Keratinocyte (primary cell): Measurements from ENCODE around the gene PEAR1.

Experiments used
- CTCF ChIP-seq, 3 experiments: IDR thresholded peaks in 1 of 3; conservative IDR thresholded peaks in 1 of 3; optimal IDR thresholded peaks in 1 of 3; 2 replicates in 2 of 3; 3 replicates in 1 of 3; pipeline versions ENCODE3 to v1.5.1; 2011; ENCODE audit warnings: low read length in 3 of 3, mild to moderate bottlenecking in 3 of 3, moderate library complexity in 2 of 3, control low read depth in 1 of 3, inconsistent platforms in 1 of 3; ENCODE audit not compliant: insufficient read depth in 2 of 3; ENCODE audit errors: extremely low read depth in 1 of 3
- EZH2 ChIP-seq: IDR thresholded peaks from one replicate; pipeline ENCODE4 v1.6.1; 2012; ENCODE audit warnings: inconsistent platforms, mild to moderate bottlenecking, low read length, moderate library complexity

- no peak for TF ChIP-seq CTCF (optimal IDR thresholded peaks at IDR 0.05 in 1 of 3, IDR thresholded peaks at IDR 0.05 in 1 of 3, conservative IDR thresholded peaks at IDR 0.05 in 1 of 3; ENCODE audit: extremely low read depth in 1 of 3, insufficient read depth in 2 of 3, low read length in 3 of 3)
- TF ChIP-seq EZH2 = no peak
Observed at GRCh38 chr1:156963621-156964020, 70.1 kb downstream of the PEAR1 start.
